SIG-M5 treated with dmso at 0.1 percent for 504 hours (cell line): ENCODE data around the gene APOBEC3A.
A peak's percentile ranks its signal among the peaks of the same experiment; 100 is the strongest.
"Not testable (repeated sequence)": the region's sequence is repeated elsewhere in the genome, so short reads cannot be mapped to it uniquely, and the experiment has no call there.

ENCODE experiments used
- DNase-seq: peaks from one replicate; lab custom pipeline; 2025; ENCODE audit not compliant: unreplicated experiment; lab: John Stamatoyannopoulos, UW

APOBEC3A gene

GRCh38 chr22:38957808-38958650 is 620 bp downstream of the APOBEC3A start:
- DNase-seq: no peak

- not testable (repeated sequence) for DNase-seq
Observed at GRCh38 chr22:38958651-38958943, 1.2 kb downstream of the APOBEC3A start.

GRCh38 chr22:38959590-38959989 is 2.2 kb downstream of the APOBEC3A start:
- no peak for DNase-seq

- DNase-seq: not testable (repeated sequence)
Observed at GRCh38 chr22:38960673-38961072, 3.3 kb downstream of the APOBEC3A start.

GRCh38 chr22:38963291-38963738 is 5.9 kb downstream of the APOBEC3A start:
- not testable (repeated sequence) for DNase-seq

- no peak for DNase-seq
Observed at GRCh38 chr22:38963872-38964271, 6.5 kb downstream of the APOBEC3A start.

GRCh38 chr22:38964306-38964705 is 6.9 kb downstream of the APOBEC3A start:
- no peak for DNase-seq

- no peak for DNase-seq
Observed at GRCh38 chr22:38964989-38965388, 7.6 kb downstream of the APOBEC3A start.

GRCh38 chr22:38965614-38966379 is 8.4 kb downstream of the APOBEC3A start:
- no peak for DNase-seq

- DNase-seq: no peak
Observed at GRCh38 chr22:38966380-38966702, 8.9 kb downstream of the APOBEC3A start.

- DNase-seq: no peak
Observed at GRCh38 chr22:38966942-38967341, 9.5 kb downstream of the APOBEC3A start.

- peak; percentile 55 for DNase-seq
Observed at GRCh38 chr22:38967451-38968450, 10.3 kb downstream of the APOBEC3A start.

- DNase-seq: no peak
Observed at GRCh38 chr22:38968801-38969200, 11.4 kb downstream of the APOBEC3A start.

- no peak for DNase-seq
Observed at GRCh38 chr22:38970551-38970950, 13.1 kb downstream of the APOBEC3A start.

- DNase-seq: no peak
Observed at GRCh38 chr22:38971202-38971601, 13.8 kb downstream of the APOBEC3A start.

GRCh38 chr22:38971791-38972190 is 14.4 kb downstream of the APOBEC3A start:
- no peak for DNase-seq

GRCh38 chr22:38972558-38972957 is 15.1 kb downstream of the APOBEC3A start:
- DNase-seq: no peak

- DNase-seq: no peak
Observed at GRCh38 chr22:38973289-38974169, 16.1 kb downstream of the APOBEC3A start.

- no peak for DNase-seq
Observed at GRCh38 chr22:38974170-38974825, 16.9 kb downstream of the APOBEC3A start.

GRCh38 chr22:38974826-38975175 is 17.4 kb downstream of the APOBEC3A start:
- DNase-seq: no peak
